Neural progenitor cell (in vitro differentiated cells): ENCODE results near the gene DOCK9. TPM values are rescaled to one million over a fixed set of nuclear protein-coding genes. Genes with fewer than 3 reads are reported as not detected.
A peak's percentile ranks its signal among the peaks of the same experiment; 100 is the strongest.

ENCODE experiments used
- DNase-seq: peaks from one replicate; pipeline ENCODE4 v3.0.0-alpha.2; 2016; ENCODE audit warnings: low spot score
- H2AFZ ChIP-seq: fragments of 200-600 bp; sonication (generic); replicated peaks from 2 replicates; pipeline ENCODE4 v1.6.1; 2016; ENCODE audit warnings: antibody characterized with exemption
- H3F3A ChIP-seq: fragments of 200-600 bp; sonication (generic); 2 replicates; pipeline ENCODE4 v1.6.1; 2016; ENCODE audit warnings: antibody characterized with exemption, low read depth
- H3K27ac ChIP-seq: fragments of 200-600 bp; sonication (generic); 2 replicates; pipeline ENCODE4 v1.5.1; 2016; ENCODE audit warnings: mild to moderate bottlenecking
- H3K27me3 ChIP-seq: fragments of 200-600 bp; sonication (generic); 2 replicates; pipeline ENCODE4 v1.6.1; 2016; ENCODE audit warnings: mild to moderate bottlenecking, moderate library complexity
- H3K36me3 ChIP-seq: fragments of 200-600 bp; sonication (generic); 2 replicates; pipeline ENCODE4 v1.5.1; 2016
- H3K4me1 ChIP-seq: fragments of 200-600 bp; sonication (generic); 2 replicates; pipeline ENCODE4 v1.6.1; 2016; ENCODE audit warnings: mixed run types
- H3K4me2 ChIP-seq: fragments of 200-600 bp; sonication (generic); 2 replicates; pipeline ENCODE4 v1.6.1; 2016
- H3K4me3 ChIP-seq: fragments of 200-600 bp; sonication (generic); 2 replicates; pipeline ENCODE4 v1.5.1; 2016
- H3K79me2 ChIP-seq: fragments of 200-600 bp; sonication (generic); 2 replicates; pipeline ENCODE4 v1.6.1; 2016; ENCODE audit warnings: low read depth
- H3K9ac ChIP-seq: fragments of 200-600 bp; sonication (generic); 2 replicates; pipeline ENCODE4 v1.6.1; 2016
- H3K9me3 ChIP-seq: fragments of 200-600 bp; sonication (generic); 2 replicates; pipeline ENCODE4 v1.5.1; 2016; ENCODE audit warnings: low read depth
- H4K20me1 ChIP-seq: fragments of 200-600 bp; sonication (generic); 2 replicates; pipeline ENCODE4 v1.6.1; 2016; ENCODE audit warnings: low read depth
- H3K27ac Mint-ChIP-seq: 3 replicates; pipeline ENCODE4 v1.8.0; 2021; ENCODE audit warnings: mixed read lengths
- H3K27me3 Mint-ChIP-seq: 2 replicates; pipeline ENCODE4 v1.8.0; 2022; ENCODE audit warnings: low read depth, mild to moderate bottlenecking, inconsistent platforms, moderate library complexity, mixed read lengths; ENCODE audit not compliant: insufficient read depth
- H3K36me3 Mint-ChIP-seq: 3 replicates; pipeline ENCODE4 v1.8.0; 2021; ENCODE audit warnings: mixed read lengths
- H3K4me1 Mint-ChIP-seq: 3 replicates; pipeline ENCODE4 v1.8.0; 2021; ENCODE audit warnings: mixed read lengths
- H3K4me3 Mint-ChIP-seq: 3 replicates; pipeline ENCODE4 v1.8.0; 2021; ENCODE audit warnings: mild to moderate bottlenecking, moderate library complexity, mixed read lengths
- H3K9me3 Mint-ChIP-seq: 3 replicates; pipeline ENCODE4 v1.8.0; 2020; ENCODE audit warnings: mixed read lengths
- EZH2 ChIP-seq: fragments of 200-600 bp; sonication (generic); IDR thresholded peaks from 2 replicates; pipeline ENCODE4 v1.6.1; 2017; ENCODE audit warnings: antibody characterized with exemption, mild to moderate bottlenecking, moderate library complexity
- EZH2phosphoT487 ChIP-seq: fragments of 200-600 bp; sonication (generic); IDR thresholded peaks from 2 replicates; pipeline ENCODE4 v1.6.1; 2017; ENCODE audit warnings: antibody characterized with exemption
- total RNA-seq: library from RNA; depleted of rRNA; stranded (reverse); fragments of >200 nt; gene quantifications from 2 replicates; pipeline ENCODE4 v1.2.3, GENCODE V29; 2015; ENCODE audit warnings: low replicate concordance
- TF ChIP-seq, protein P1 (sequence below): fragments of 200-600 bp; sonication (generic); IDR thresholded peaks from 2 replicates; pipeline ENCODE4 v1.5.1; 2017; ENCODE audit warnings: antibody characterized with exemption, mild to moderate bottlenecking

Gene DOCK9
- total RNA-seq, 1 donor from 2014 or later, result 16.6 TPM

DNA sequence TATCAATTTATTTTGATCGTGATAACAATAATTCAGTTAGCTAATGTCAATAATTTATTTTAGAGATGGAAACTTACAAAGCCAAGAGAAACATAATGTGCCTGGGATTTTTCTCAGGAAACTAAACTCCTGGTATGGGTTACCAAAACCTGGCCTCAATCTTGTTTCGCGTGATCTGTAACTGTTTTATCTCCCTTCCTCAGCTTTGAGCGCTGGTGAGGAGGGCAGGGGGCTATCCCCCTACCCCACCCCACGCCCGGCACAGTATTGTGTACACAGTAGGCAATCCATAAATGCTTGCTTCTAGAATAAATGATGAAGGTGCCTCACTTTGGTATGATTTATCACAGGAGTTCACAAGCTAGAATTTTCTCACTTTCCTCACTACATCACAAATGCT, 7.7 kb upstream of the DOCK9 start:
- Histone ChIP-seq H3K27ac (no peak overlapping the region), H3K36me3 (no peaks in the 10 kb centered on the region), H4K20me1 (no peaks in the 10 kb centered on the region), H3K27me3 (no peaks in the 10 kb centered on the region), H2AFZ (no peak overlapping the region), H3K9ac (no peak overlapping the region), H3F3A (no peaks in the 10 kb centered on the region), H3K79me2 (no peaks in the 10 kb centered on the region), H3K4me3 (no peak overlapping the region), H3K4me2 (no peak overlapping the region), H3K9me3 (no peaks in the 10 kb centered on the region), H3K4me1 (peaks cover 8% of the 10 kb centered on the region)
- Mint-ChIP-seq H3K4me3 (no peak overlapping the region), H3K36me3 (no peaks in the 10 kb centered on the region), H3K27me3 (peaks cover 5% of the 10 kb centered on the region), H3K9me3 (no peaks in the 10 kb centered on the region), H3K27ac (no peak overlapping the region), H3K4me1 (peaks cover 5% of the 10 kb centered on the region)
- TF ChIP-seq EZH2phosphoT487 (no peak), EZH2 (no peak)
- TF ChIP-seq, protein P1, sequence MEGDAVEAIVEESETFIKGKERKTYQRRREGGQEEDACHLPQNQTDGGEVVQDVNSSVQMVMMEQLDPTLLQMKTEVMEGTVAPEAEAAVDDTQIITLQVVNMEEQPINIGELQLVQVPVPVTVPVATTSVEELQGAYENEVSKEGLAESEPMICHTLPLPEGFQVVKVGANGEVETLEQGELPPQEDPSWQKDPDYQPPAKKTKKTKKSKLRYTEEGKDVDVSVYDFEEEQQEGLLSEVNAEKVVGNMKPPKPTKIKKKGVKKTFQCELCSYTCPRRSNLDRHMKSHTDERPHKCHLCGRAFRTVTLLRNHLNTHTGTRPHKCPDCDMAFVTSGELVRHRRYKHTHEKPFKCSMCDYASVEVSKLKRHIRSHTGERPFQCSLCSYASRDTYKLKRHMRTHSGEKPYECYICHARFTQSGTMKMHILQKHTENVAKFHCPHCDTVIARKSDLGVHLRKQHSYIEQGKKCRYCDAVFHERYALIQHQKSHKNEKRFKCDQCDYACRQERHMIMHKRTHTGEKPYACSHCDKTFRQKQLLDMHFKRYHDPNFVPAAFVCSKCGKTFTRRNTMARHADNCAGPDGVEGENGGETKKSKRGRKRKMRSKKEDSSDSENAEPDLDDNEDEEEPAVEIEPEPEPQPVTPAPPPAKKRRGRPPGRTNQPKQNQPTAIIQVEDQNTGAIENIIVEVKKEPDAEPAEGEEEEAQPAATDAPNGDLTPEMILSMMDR, result no peak
- DNase-seq, result no peak

DNA sequence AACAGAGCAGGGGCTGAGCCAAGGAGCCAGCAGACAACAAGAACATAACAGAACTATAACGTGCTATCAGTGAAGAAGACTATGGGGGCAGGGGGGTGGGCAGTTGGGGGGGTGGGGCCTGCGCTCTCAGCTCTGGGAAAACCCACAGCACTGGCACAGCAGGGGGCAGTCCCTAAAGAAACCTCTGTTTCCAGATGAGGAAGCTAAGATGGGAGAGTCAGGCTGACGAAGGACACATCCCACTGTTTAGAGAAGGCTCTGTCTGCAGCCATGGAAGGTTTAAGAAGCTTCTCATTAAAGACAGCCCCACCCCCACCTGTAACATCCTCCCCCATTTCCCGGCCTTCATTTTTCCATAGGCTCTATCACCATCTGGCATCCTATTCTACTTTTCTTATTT, 7.1 kb upstream of the DOCK9 start:
- Mint-ChIP-seq H3K4me3 (no peak overlapping the region), H3K36me3 (no peaks in the 10 kb centered on the region), H3K9me3 (no peaks in the 10 kb centered on the region), H3K4me1 (peaks cover 5% of the 10 kb centered on the region), H3K27ac (no peak overlapping the region), H3K27me3 (peaks cover 5% of the 10 kb centered on the region)
- Histone ChIP-seq H3K27ac (no peak overlapping the region), H3K27me3 (no peaks in the 10 kb centered on the region), H3F3A (no peaks in the 10 kb centered on the region), H2AFZ (no peak overlapping the region), H3K4me3 (no peak overlapping the region), H3K4me2 (no peak overlapping the region), H4K20me1 (no peaks in the 10 kb centered on the region), H3K4me1 (peaks cover 8% of the 10 kb centered on the region), H3K9ac (no peak overlapping the region), H3K79me2 (no peaks in the 10 kb centered on the region), H3K36me3 (no peaks in the 10 kb centered on the region), H3K9me3 (no peaks in the 10 kb centered on the region)
- TF ChIP-seq EZH2 (no peak), EZH2phosphoT487 (no peak)
- TF ChIP-seq, protein P1, result no peak
- peak; percentile 26 for DNase-seq

DNA sequence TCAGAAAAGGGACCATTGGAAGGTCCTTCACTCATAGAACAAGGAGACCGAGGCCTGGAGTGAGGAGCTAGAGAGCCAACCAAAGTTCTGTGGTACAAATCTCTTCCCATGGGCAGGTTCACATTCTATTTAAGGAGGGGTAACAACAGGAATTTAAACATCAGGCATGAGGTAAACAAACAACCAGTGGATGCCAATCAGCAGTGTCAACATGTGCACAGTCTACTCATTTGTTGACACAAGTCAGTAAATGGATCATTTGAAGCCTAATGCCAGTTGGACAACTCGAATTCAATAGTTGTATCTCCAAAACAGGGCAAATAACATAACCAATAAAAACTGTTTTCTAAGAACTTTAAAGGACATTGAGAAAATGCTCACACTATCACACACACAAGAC, 6.3 kb upstream of the DOCK9 start:
- no peak for DNase-seq
- Mint-ChIP-seq H3K4me3 (no peak overlapping the region), H3K27me3 (peaks cover 5% of the 10 kb centered on the region), H3K27ac (no peak overlapping the region), H3K9me3 (no peaks in the 10 kb centered on the region), H3K36me3 (no peaks in the 10 kb centered on the region), H3K4me1 (peaks cover 5% of the 10 kb centered on the region)
- Histone ChIP-seq H3K27ac (no peak overlapping the region), H3K4me1 (peaks cover 8% of the 10 kb centered on the region), H3K27me3 (no peaks in the 10 kb centered on the region), H3K9me3 (no peaks in the 10 kb centered on the region), H4K20me1 (no peaks in the 10 kb centered on the region), H3K79me2 (no peaks in the 10 kb centered on the region), H2AFZ (no peak overlapping the region), H3K4me2 (no peak overlapping the region), H3K4me3 (no peak overlapping the region), H3K36me3 (no peaks in the 10 kb centered on the region), H3F3A (no peaks in the 10 kb centered on the region), H3K9ac (no peak overlapping the region)
- TF ChIP-seq, protein P1, result no peak
- no peak for TF ChIP-seq EZH2
